Muscle of arm (tissue), 12 donors: Measurements from ENCODE around the gene B9D2. TPM values are rescaled to one million over a fixed set of nuclear protein-coding genes. Genes with fewer than 3 reads are reported as not detected.
"Not testable (repeated sequence)": the region's sequence is repeated elsewhere in the genome, so short reads cannot be mapped to it uniquely, and the experiment has no call there.

Source experiments
- DNase-seq: peaks from one replicate; pipeline ENCODE4 v3.0.0-alpha.2; 2013
- polyA plus RNA-seq, 12 donors: library from polyadenylated mRNA; unstranded; fragments of 120-200 nt; gene quantifications; one replicate each; pipeline ENCODE4 v1.2.1, GENCODE V29; 2013; ENCODE audit not compliant: insufficient read length in 12 of 12

Gene B9D2
- polyA plus RNA-seq, 12 donors: 1.5 to 3.2 (median 2.3) TPM; not detected in 2

GRCh38 chr19:41356984-41357739, 6.8 kb downstream of the B9D2 start:
- DNase-seq: no peak

GRCh38 chr19:41355802-41356201, 8.1 kb downstream of the B9D2 start:
- DNase-seq: no peak

- no peak for DNase-seq
These were observed 8.9 kb downstream of the B9D2 start for GRCh38 chr19:41355035-41355434.

- DNase-seq: no peak
These were observed 9.5 kb downstream of the B9D2 start for GRCh38 chr19:41354343-41354953.

- peak; percentile 76 for DNase-seq
These were observed 10.2 kb downstream of the B9D2 start, which contains the start of gene TGFB1 for GRCh38 chr19:41353466-41354342. Gene TGFB1, minus strand, starts transcription at chr19:41353922. Its CDS starts 878 bp downstream, at chr19:41353044.

- no peak for DNase-seq
These were observed 11.1 kb downstream of the B9D2 start for GRCh38 chr19:41352609-41353465.

GRCh38 chr19:41352279-41352608, 11.7 kb downstream of the B9D2 start:
- no peak for DNase-seq

- no peak for DNase-seq
These were observed 12.4 kb downstream of the B9D2 start for GRCh38 chr19:41351339-41352245.

GRCh38 chr19:41350735-41351338, 13.1 kb downstream of the B9D2 start:
- DNase-seq: no peak

GRCh38 chr19:41346916-41347315, 17.0 kb downstream of the B9D2 start:
- not testable (repeated sequence) for DNase-seq

GRCh38 chr19:41344162-41344561, 19.8 kb downstream of the B9D2 start:
- no peak for DNase-seq

GRCh38 chr19:41341669-41342490, 22.1 kb downstream of the B9D2 start:
- no peak for DNase-seq

- no peak for DNase-seq
These were observed 24.0 kb downstream of the B9D2 start for GRCh38 chr19:41339936-41340335.

GRCh38 chr19:41335467-41335866, 28.5 kb downstream of the B9D2 start:
- DNase-seq: no peak

GRCh38 chr19:41334793-41335192, 29.2 kb downstream of the B9D2 start:
- DNase-seq: no peak

GRCh38 chr19:41332468-41332867, 31.5 kb downstream of the B9D2 start:
- no peak for DNase-seq

GRCh38 chr19:41332000-41332399, 31.9 kb downstream of the B9D2 start:
- no peak for DNase-seq

- no peak for DNase-seq
These were observed 32.8 kb downstream of the B9D2 start for GRCh38 chr19:41330946-41331678.
